ENCODE measurements around the gene GSX1.

GRCh38 chr13:27765650-27766049 is 26.6 kb upstream of the GSX1 start:
- TF ChIP-seq CTCF (IDR thresholded peaks at IDR 0.05; ENCODE audit: low read depth, low read length, poor library complexity, severe bottlenecking) (no peak), EZH2phosphoT487 (IDR thresholded peaks at IDR 0.05; ENCODE audit: borderline replicate concordance, low read length) (no peak)

Measured in DOHH2 (cell line).